BJ (cell line): Measurements from ENCODE around the gene PRKCQ. TPM values are rescaled to one million over a fixed set of nuclear protein-coding genes. Genes with fewer than 3 reads are reported as not detected.

Experiments
- CTCF ChIA-PET: fragments of 350-600 bp; formaldehyde crosslinking; extraction: SDS; loops from one replicate; lab custom pipeline; 2021; ENCODE audit warnings: antibody characterized with exemption, inconsistent platforms; lab: Yijun Ruan, JAX
- POLR2A ChIA-PET: fragments of 300-600 bp; sonication (Branson Sonifier 250); formaldehyde crosslinking; extraction: SDS; loops from one replicate; lab custom pipeline; 2021; ENCODE audit warnings: antibody characterized with exemption; lab: Charles Lee
- DNase-seq: peaks from one replicate; pipeline ENCODE4 v3.0.0-alpha.2; 2011; ENCODE audit warnings: low read depth
- H3K27me3 ChIP-seq: 2 replicates; pipeline ENCODE4 v1.6.0; 2011; ENCODE audit warnings: low read length; ENCODE audit not compliant: control insufficient read depth, insufficient read depth
- H3K36me3 ChIP-seq: 2 replicates; pipeline ENCODE4 v1.5.1; 2011; ENCODE audit warnings: low read length; ENCODE audit not compliant: control insufficient read depth, insufficient read depth
- H3K4me3 ChIP-seq: 2 replicates; pipeline ENCODE4 v1.5.1; 2011; ENCODE audit warnings: low read depth, mild to moderate bottlenecking, control low read depth, low read length
- polyA plus RNA-seq: library from polyadenylated mRNA; depleted of rRNA; stranded (reverse); fragments of >200 nt; gene quantifications from 2 replicates; pipeline ENCODE4 v1.2.3, GENCODE V29; 2011
- TF ChIP-seq, protein P1 (sequence below): IDR thresholded peaks from 2 replicates; pipeline ENCODE4 v1.5.1; 2011; ENCODE audit warnings: low read depth, mild to moderate bottlenecking, control low read depth, inconsistent platforms, low read length, moderate library complexity; ENCODE audit not compliant: insufficient read depth

Gene PRKCQ
- polyA plus RNA-seq, 1 experiment = 0.06 TPM

DNA sequence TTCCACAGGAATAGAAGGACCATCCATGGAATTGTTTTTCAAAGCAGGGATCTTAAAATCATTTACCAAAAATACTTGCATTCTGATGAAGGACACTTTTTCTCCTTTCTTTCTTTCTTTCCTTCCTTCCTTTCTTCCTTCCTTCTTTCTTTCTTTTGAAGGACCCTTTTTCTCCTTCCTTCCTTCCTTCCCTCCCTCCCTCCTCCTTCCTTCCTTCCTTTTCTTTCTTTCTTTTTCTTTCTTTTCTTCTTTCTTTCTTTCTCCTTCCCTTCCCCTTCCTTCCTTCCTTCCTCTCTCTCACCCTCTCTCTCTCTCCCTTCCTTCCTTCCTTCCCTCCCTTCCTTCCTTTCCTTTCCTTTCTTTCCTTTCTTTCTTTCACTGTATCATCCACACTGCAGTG is 74.8 kb downstream of the PRKCQ start:
- Histone ChIP-seq H3K36me3 (no peaks in the 10 kb centered on the region), H3K4me3 (no peak overlapping the region), H3K27me3 (no peaks in the 10 kb centered on the region)
- POLR2A ChIA-PET = no interaction called here
- CTCF ChIA-PET = no interaction called here
- TF ChIP-seq, protein P1, sequence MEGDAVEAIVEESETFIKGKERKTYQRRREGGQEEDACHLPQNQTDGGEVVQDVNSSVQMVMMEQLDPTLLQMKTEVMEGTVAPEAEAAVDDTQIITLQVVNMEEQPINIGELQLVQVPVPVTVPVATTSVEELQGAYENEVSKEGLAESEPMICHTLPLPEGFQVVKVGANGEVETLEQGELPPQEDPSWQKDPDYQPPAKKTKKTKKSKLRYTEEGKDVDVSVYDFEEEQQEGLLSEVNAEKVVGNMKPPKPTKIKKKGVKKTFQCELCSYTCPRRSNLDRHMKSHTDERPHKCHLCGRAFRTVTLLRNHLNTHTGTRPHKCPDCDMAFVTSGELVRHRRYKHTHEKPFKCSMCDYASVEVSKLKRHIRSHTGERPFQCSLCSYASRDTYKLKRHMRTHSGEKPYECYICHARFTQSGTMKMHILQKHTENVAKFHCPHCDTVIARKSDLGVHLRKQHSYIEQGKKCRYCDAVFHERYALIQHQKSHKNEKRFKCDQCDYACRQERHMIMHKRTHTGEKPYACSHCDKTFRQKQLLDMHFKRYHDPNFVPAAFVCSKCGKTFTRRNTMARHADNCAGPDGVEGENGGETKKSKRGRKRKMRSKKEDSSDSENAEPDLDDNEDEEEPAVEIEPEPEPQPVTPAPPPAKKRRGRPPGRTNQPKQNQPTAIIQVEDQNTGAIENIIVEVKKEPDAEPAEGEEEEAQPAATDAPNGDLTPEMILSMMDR = no peak
- no peak for DNase-seq

DNA sequence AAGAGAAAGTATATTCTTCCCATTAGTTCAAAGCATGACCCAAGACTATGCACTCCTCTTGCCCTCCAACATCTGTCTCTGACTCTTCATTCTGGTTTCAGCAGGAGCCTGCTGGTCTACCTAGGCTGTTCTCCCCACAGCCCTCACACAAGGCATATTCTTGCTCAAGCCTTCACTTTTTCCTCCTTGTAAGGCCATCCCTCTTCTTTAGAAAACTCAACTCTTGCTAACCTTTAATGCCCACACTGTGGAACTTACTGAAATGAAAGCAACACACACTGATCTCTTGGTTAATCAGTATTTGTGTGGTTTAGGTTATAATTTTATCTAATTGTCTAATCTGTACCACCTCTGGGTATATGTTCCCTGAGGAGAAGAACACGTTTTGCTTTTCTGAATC is 75.8 kb downstream of the PRKCQ start:
- Histone ChIP-seq H3K4me3 (no peak overlapping the region), H3K36me3 (no peaks in the 10 kb centered on the region), H3K27me3 (no peaks in the 10 kb centered on the region)
- CTCF ChIA-PET = no interaction called here
- DNase-seq = no peak
- POLR2A ChIA-PET = no interaction called here
- TF ChIP-seq, protein P1 = no peak

DNA sequence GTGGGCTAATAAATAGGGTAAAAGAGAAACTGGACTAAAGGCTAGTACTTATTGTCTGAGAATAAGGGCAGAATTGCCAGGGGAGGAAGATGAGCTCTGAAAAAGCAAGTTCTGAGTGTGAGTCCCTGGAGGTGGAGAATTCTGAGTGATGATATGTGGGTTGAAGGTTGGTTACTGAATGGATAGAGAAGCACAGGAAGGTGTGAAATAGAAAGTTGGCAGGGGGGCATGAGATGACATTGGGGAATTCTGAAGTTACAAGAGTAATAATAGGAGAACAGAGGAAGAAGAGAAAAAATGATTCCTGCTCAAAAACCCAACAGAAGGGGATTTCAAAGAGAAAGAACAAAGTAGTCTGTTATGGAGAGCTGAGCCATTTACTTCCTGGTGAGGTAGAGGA is 76.9 kb downstream of the PRKCQ start:
- CTCF ChIA-PET = interaction anchor here (0.6 kb wide), 1 partner anchor 1604 kb away, joined by 3 read pairs; no protein-coding TSS in a partner anchor
- Histone ChIP-seq H3K4me3 (no peak overlapping the region), H3K36me3 (no peaks in the 10 kb centered on the region), H3K27me3 (no peaks in the 10 kb centered on the region)
- TF ChIP-seq, protein P1 = no peak
- POLR2A ChIA-PET = no interaction called here
- no peak for DNase-seq

DNA sequence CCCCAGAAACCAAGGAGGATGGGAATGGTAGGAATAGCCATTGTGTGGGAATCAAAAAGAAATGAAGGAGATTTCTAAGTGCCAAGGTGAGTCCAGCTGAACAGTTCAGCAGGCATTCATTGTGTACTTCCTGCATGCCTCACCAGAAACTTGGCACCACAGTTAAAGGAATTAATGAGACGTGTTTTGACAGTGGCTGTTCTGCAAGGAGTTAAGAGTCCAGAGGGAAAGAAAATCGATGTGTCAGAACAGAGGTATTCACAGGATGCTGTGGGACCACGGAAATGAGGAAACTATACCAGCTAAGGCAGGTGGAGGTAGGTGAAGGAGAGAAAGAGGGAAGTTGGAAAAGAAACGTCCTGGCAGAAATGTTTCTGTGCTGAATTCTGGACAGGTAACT is 78.1 kb downstream of the PRKCQ start:
- Histone ChIP-seq H3K36me3 (no peaks in the 10 kb centered on the region), H3K4me3 (no peak overlapping the region), H3K27me3 (no peaks in the 10 kb centered on the region)
- ChIA-PET POLR2A (no interaction called here), CTCF (no interaction called here)
- DNase-seq = no peak
- TF ChIP-seq, protein P1 = no peak

DNA sequence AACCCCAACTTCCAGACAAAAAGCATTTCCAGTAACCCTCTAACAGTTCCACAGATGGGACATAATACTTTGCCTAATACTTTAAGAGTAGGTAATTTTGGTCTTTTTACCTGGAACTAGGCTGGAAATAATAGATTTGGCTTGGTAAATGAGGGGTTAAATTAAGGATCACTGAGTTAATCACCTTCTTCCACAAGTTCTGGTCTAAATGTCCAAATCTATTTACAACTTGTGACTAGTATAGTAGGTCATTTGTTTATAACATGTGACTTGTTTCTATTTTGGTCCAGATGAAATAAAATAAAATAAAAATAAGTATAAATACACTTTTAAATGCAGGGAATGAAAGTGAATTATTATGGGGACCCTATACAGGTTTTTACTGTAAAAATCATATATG is 80.1 kb downstream of the PRKCQ start:
- no peak overlapping the region for H3K4me3 ChIP-seq
- no peak for DNase-seq
- no peaks in the 10 kb centered on the region for H3K27me3 ChIP-seq
- ChIA-PET POLR2A (no interaction called here), CTCF (no interaction called here)
- no peaks in the 10 kb centered on the region for H3K36me3 ChIP-seq
- TF ChIP-seq, protein P1 = no peak
